Central memory CD8-positive, alpha-beta T cell (primary cell): ENCODE measurements around the gene MAGI1.

Experiments
- ATAC-seq: fragments of 150-1000 bp; cut with Tn5 transposase; replicated peaks from 2 replicates; pipeline ENCODE4 v1.10.0; 2022; ENCODE audit warnings: mild to moderate bottlenecking, moderate FRiP score, moderate number of reproducible peaks; ENCODE audit not compliant: poor library complexity, severe bottlenecking; ENCODE audit errors: extremely low read depth
- DNase-seq, 2 donors: peaks; one replicate each; pipeline ENCODE4 v3.0.0; 2021; ENCODE audit warnings: low spot score in 2 of 2
- H3K27ac Mint-ChIP-seq: one replicate; pipeline ENCODE4 v1.8.0; 2022; ENCODE audit warnings: low read depth, mild to moderate bottlenecking, moderate library complexity, mixed read lengths
- H3K27me3 Mint-ChIP-seq: one replicate; pipeline ENCODE4 v1.8.0; 2022; ENCODE audit warnings: mixed read lengths
- H3K36me3 Mint-ChIP-seq: one replicate; pipeline ENCODE4 v1.8.0; 2022; ENCODE audit warnings: mild to moderate bottlenecking, moderate library complexity, mixed read lengths; ENCODE audit not compliant: insufficient read depth
- H3K4me1 Mint-ChIP-seq: one replicate; pipeline ENCODE4 v1.8.0; 2022; ENCODE audit warnings: mixed read lengths
- H3K4me3 Mint-ChIP-seq: one replicate; pipeline ENCODE4 v1.8.0; 2022; ENCODE audit warnings: mild to moderate bottlenecking, moderate library complexity, mixed read lengths
- H3K9me3 Mint-ChIP-seq: one replicate; pipeline ENCODE4 v1.8.0; 2022; ENCODE audit warnings: mixed read lengths

The MAGI1 gene

GRCh38 chr3:65391068-65391467, 647.6 kb downstream of the MAGI1 start:
- Mint-ChIP-seq H3K27ac (no peak overlapping the region), H3K9me3 (peaks cover 12% of the 10 kb centered on the region), H3K27me3 (no peaks in the 10 kb centered on the region), H3K36me3 (peaks cover 2% of the 10 kb centered on the region), H3K4me3 (no peak overlapping the region), H3K4me1 (no peaks in the 10 kb centered on the region)
- DNase-seq (no peak), ATAC-seq (no peak)

GRCh38 chr3:65385805-65386204, 652.9 kb downstream of the MAGI1 start:
- Mint-ChIP-seq H3K4me3 (no peak overlapping the region), H3K4me1 (no peaks in the 10 kb centered on the region), H3K27ac (no peak overlapping the region), H3K27me3 (no peaks in the 10 kb centered on the region), H3K9me3 (peaks cover 14% of the 10 kb centered on the region), H3K36me3 (peaks cover 3% of the 10 kb centered on the region)
- ATAC-seq (no peak), DNase-seq (no peak)

GRCh38 chr3:65381496-65382010, 657.2 kb downstream of the MAGI1 start:
- peaks cover 1% of the 10 kb centered on the region for H3K36me3 Mint-ChIP-seq
- H3K9me3 Mint-ChIP-seq: peaks cover 14% of the 10 kb centered on the region
- ATAC-seq (no peak), DNase-seq (no peak)
- no peaks in the 10 kb centered on the region for H3K27me3 Mint-ChIP-seq
- H3K4me3 Mint-ChIP-seq: no peak overlapping the region
- H3K4me1 Mint-ChIP-seq: no peaks in the 10 kb centered on the region
- H3K27ac Mint-ChIP-seq: no peak overlapping the region

- no peak overlapping the region for H3K27ac Mint-ChIP-seq
- no peak for ATAC-seq
- H3K4me1 Mint-ChIP-seq: no peaks in the 10 kb centered on the region
- H3K27me3 Mint-ChIP-seq: no peaks in the 10 kb centered on the region
- DNase-seq: no peak
- no peak overlapping the region for H3K4me3 Mint-ChIP-seq
- H3K9me3 Mint-ChIP-seq: peaks cover 14% of the 10 kb centered on the region
- H3K36me3 Mint-ChIP-seq: peaks cover 1% of the 10 kb centered on the region
Measured at GRCh38 chr3:65379223-65379622, 659.5 kb downstream of the MAGI1 start.

GRCh38 chr3:65377637-65378036, 661.1 kb downstream of the MAGI1 start:
- Mint-ChIP-seq H3K27me3 (no peaks in the 10 kb centered on the region), H3K4me1 (no peaks in the 10 kb centered on the region), H3K36me3 (no peaks in the 10 kb centered on the region), H3K4me3 (no peak overlapping the region), H3K27ac (no peak overlapping the region), H3K9me3 (peaks cover 21% of the 10 kb centered on the region)
- DNase-seq (no peak), ATAC-seq (no peak)

- DNase-seq (no peak), ATAC-seq (no peak)
- H3K27me3 Mint-ChIP-seq: no peaks in the 10 kb centered on the region
- H3K9me3 Mint-ChIP-seq: peaks cover 19% of the 10 kb centered on the region
- H3K4me1 Mint-ChIP-seq: no peaks in the 10 kb centered on the region
- no peaks in the 10 kb centered on the region for H3K36me3 Mint-ChIP-seq
- H3K4me3 Mint-ChIP-seq: no peak overlapping the region
- H3K27ac Mint-ChIP-seq: no peak overlapping the region
Measured at GRCh38 chr3:65376426-65376825, 662.3 kb downstream of the MAGI1 start.

GRCh38 chr3:65371053-65371452, 667.7 kb downstream of the MAGI1 start:
- Mint-ChIP-seq H3K36me3 (no peaks in the 10 kb centered on the region), H3K9me3 (peaks cover 22% of the 10 kb centered on the region), H3K4me1 (no peaks in the 10 kb centered on the region), H3K27ac (no peak overlapping the region), H3K4me3 (no peak overlapping the region), H3K27me3 (no peaks in the 10 kb centered on the region)
- DNase-seq (no peak), ATAC-seq (no peak)

GRCh38 chr3:65368866-65369265, 669.9 kb downstream of the MAGI1 start:
- no peaks in the 10 kb centered on the region for H3K36me3 Mint-ChIP-seq
- ATAC-seq (no peak), DNase-seq (no peak)
- no peak overlapping the region for H3K27ac Mint-ChIP-seq
- no peak overlapping the region for H3K4me3 Mint-ChIP-seq
- H3K9me3 Mint-ChIP-seq: peaks cover 22% of the 10 kb centered on the region
- H3K4me1 Mint-ChIP-seq: no peaks in the 10 kb centered on the region
- H3K27me3 Mint-ChIP-seq: no peaks in the 10 kb centered on the region

- ATAC-seq (no peak), DNase-seq (no peak)
- Mint-ChIP-seq H3K9me3 (peaks cover 22% of the 10 kb centered on the region), H3K4me1 (no peaks in the 10 kb centered on the region), H3K4me3 (no peak overlapping the region), H3K36me3 (no peaks in the 10 kb centered on the region), H3K27me3 (no peaks in the 10 kb centered on the region), H3K27ac (no peak overlapping the region)
Measured at GRCh38 chr3:65362688-65363087, 676.0 kb downstream of the MAGI1 start.

- no peaks in the 10 kb centered on the region for H3K4me1 Mint-ChIP-seq
- no peaks in the 10 kb centered on the region for H3K36me3 Mint-ChIP-seq
- H3K27me3 Mint-ChIP-seq: peaks cover 9% of the 10 kb centered on the region
- ATAC-seq (no peak), DNase-seq (no peak)
- H3K9me3 Mint-ChIP-seq: peaks cover 18% of the 10 kb centered on the region
- H3K4me3 Mint-ChIP-seq: no peak overlapping the region
- no peak overlapping the region for H3K27ac Mint-ChIP-seq
Measured at GRCh38 chr3:65361448-65361847, 677.3 kb downstream of the MAGI1 start.

- Mint-ChIP-seq H3K36me3 (no peaks in the 10 kb centered on the region), H3K27me3 (peaks cover 10% of the 10 kb centered on the region), H3K27ac (no peak overlapping the region), H3K9me3 (peaks cover 13% of the 10 kb centered on the region), H3K4me3 (no peak overlapping the region), H3K4me1 (no peaks in the 10 kb centered on the region)
- DNase-seq (no peak), ATAC-seq (no peak)
Measured at GRCh38 chr3:65356331-65357248, 682.1 kb downstream of the MAGI1 start.

- Mint-ChIP-seq H3K36me3 (no peaks in the 10 kb centered on the region), H3K4me1 (no peaks in the 10 kb centered on the region), H3K27me3 (peaks cover 10% of the 10 kb centered on the region), H3K4me3 (no peak overlapping the region), H3K27ac (no peak overlapping the region), H3K9me3 (peaks cover 12% of the 10 kb centered on the region)
- ATAC-seq (no peak), DNase-seq (no peak)
Measured at GRCh38 chr3:65354880-65355279, 683.8 kb downstream of the MAGI1 start.

- Mint-ChIP-seq H3K27ac (no peak overlapping the region), H3K4me3 (no peak overlapping the region), H3K27me3 (peaks cover 10% of the 10 kb centered on the region), H3K36me3 (no peaks in the 10 kb centered on the region), H3K9me3 (peaks cover 12% of the 10 kb centered on the region), H3K4me1 (no peaks in the 10 kb centered on the region)
- DNase-seq: no peak
- no peak for ATAC-seq
Measured at GRCh38 chr3:65352951-65353350, 685.8 kb downstream of the MAGI1 start.
